WERI-Rb-1 (cell line): ENCODE results near the gene SRMS.
A peak's percentile ranks its signal among the peaks of the same experiment; 100 is the strongest.
"Not testable (repeated sequence)": the region's sequence is repeated elsewhere in the genome, so short reads cannot be mapped to it uniquely, and the experiment has no call there.

ENCODE experiments used
- DNase-seq: peaks from one replicate; pipeline ENCODE4 v3.0.0-alpha.2; 2020
- H3K27ac ChIP-seq: fragments of 250-450 bp; sonication (Bioruptor Pico); 2 replicates; pipeline ENCODE4 v1.5.1; 2020; ENCODE audit warnings: mild to moderate bottlenecking, moderate library complexity
- H3K27me3 ChIP-seq: fragments of 250-450 bp; sonication (Bioruptor Pico); 2 replicates; pipeline ENCODE4 v1.5.1; 2021; ENCODE audit warnings: mild to moderate bottlenecking, low read depth, moderate library complexity; ENCODE audit not compliant: insufficient read depth, severe bottlenecking
- H3K36me3 ChIP-seq: fragments of 250-450 bp; sonication (Bioruptor Pico); 2 replicates; pipeline ENCODE4 v1.5.1; 2020; ENCODE audit warnings: mild to moderate bottlenecking, moderate library complexity
- H3K4me3 ChIP-seq: 2 replicates; pipeline ENCODE4 v1.5.1; 2011; ENCODE audit warnings: low read depth, mild to moderate bottlenecking, control low read depth, low read length
- H3K9me3 ChIP-seq: fragments of 250-450 bp; sonication (Bioruptor Pico); 2 replicates; pipeline ENCODE4 v1.5.1; 2021; ENCODE audit warnings: mild to moderate bottlenecking, moderate library complexity; ENCODE audit not compliant: severe bottlenecking
- CTCF ChIP-seq: IDR thresholded peaks from 2 replicates; pipeline ENCODE4 v1.5.1; 2011; ENCODE audit warnings: low read depth, mild to moderate bottlenecking, control low read depth, inconsistent platforms, low read length

The SRMS gene

GRCh38 chr20:63519668-63520503, 27.7 kb downstream of the SRMS start:
- no peaks in the 10 kb centered on the region for H3K27me3 ChIP-seq
- TF ChIP-seq CTCF, result peak; percentile 26
- peak overlapping the region; percentile 96 for H3K27ac ChIP-seq
- H3K9me3 ChIP-seq, result peaks cover 9% of the 10 kb centered on the region
- peak; percentile 82 for DNase-seq
- peaks cover 27% of the 10 kb centered on the region for H3K36me3 ChIP-seq
- H3K4me3 ChIP-seq, result peak overlapping the region; percentile 61

- TF ChIP-seq CTCF, result no peak
Measured at GRCh38 chr20:63518946-63519667, 28.4 kb downstream of the SRMS start.

GRCh38 chr20:63518351-63518861, 29.1 kb downstream of the SRMS start:
- no peak for DNase-seq
- H3K9me3 ChIP-seq, result peaks cover 4% of the 10 kb centered on the region
- no peak for TF ChIP-seq CTCF
- H3K36me3 ChIP-seq, result peaks cover 22% of the 10 kb centered on the region
- no peak overlapping the region for H3K27ac ChIP-seq
- H3K27me3 ChIP-seq, result no peaks in the 10 kb centered on the region
- H3K4me3 ChIP-seq, result no peak overlapping the region

More at GRCh38 chr20:63518946-63519667, 28.4 kb downstream of the SRMS start:
- Histone ChIP-seq H3K4me3 (peak overlapping the region; percentile 61), H3K27ac (peak overlapping the region; percentile 96), H3K36me3 (peaks cover 27% of the 10 kb centered on the region), H3K9me3 (peaks cover 9% of the 10 kb centered on the region), H3K27me3 (no peaks in the 10 kb centered on the region)
- DNase-seq, result no peak

- H3K36me3 ChIP-seq, result peaks cover 16% of the 10 kb centered on the region
Measured at GRCh38 chr20:63517376-63518309, 29.9 kb downstream of the SRMS start.

GRCh38 chr20:63514520-63514919, 33.0 kb downstream of the SRMS start:
- not testable (repeated sequence) for H3K27me3 ChIP-seq, DNase-seq, H3K9me3 ChIP-seq, H3K27ac ChIP-seq, H3K4me3 ChIP-seq, H3K36me3 ChIP-seq

More at GRCh38 chr20:63517376-63518309, 29.9 kb downstream of the SRMS start:
- no peak overlapping the region for H3K4me3 ChIP-seq
- no peak overlapping the region for H3K27ac ChIP-seq
- H3K9me3 ChIP-seq, result no peaks in the 10 kb centered on the region
- H3K27me3 ChIP-seq, result no peaks in the 10 kb centered on the region
- DNase-seq, result no peak
- no peak for TF ChIP-seq CTCF
